Skin epidermis (tissue), 12 donors: ENCODE data around the gene KCTD5.
"Not testable (repeated sequence)": the region's sequence is repeated elsewhere in the genome, so short reads cannot be mapped to it uniquely, and the experiment has no call there.

ENCODE experiments used
- H3K27ac ChIP-seq, 21 experiments: fragments of 200-600 bp; sonication (generic) in 11 of 21; one replicate each; pipeline ENCODE4 v1.5.0; 2020; ENCODE audit warnings: mild to moderate bottlenecking in 3 of 21, inconsistent platforms in 2 of 21, moderate library complexity in 2 of 21
- H3K4me3 ChIP-seq, 7 experiments: fragments of 200-600 bp; sonication (generic) in 2 of 7; one replicate each; pipeline ENCODE4 v1.5.0; 2020; ENCODE audit warnings: inconsistent platforms in 2 of 7, mild to moderate bottlenecking in 2 of 7, moderate library complexity in 1 of 7

Gene KCTD5

GRCh38 chr16:2682209-2683021 lies at the start of gene KCTD5:
Gene KCTD5 (plus strand): TSS chr16:2682523. CDS start chr16:2682549, 26 bp downstream.
- H3K27ac ChIP-seq, result peak within 1 kb of the TSS; percentile 62 to 98 (median 90)
- peak within 1 kb of the TSS; percentile 71 to 99 (median 91) for H3K4me3 ChIP-seq

GRCh38 chr16:2639071-2639721 lies 43.1 kb upstream of the KCTD5 start:
- H3K27ac ChIP-seq, H3K4me3 ChIP-seq: not testable (repeated sequence)

- H3K4me3 ChIP-seq, H3K27ac ChIP-seq: not testable (repeated sequence)
Measured at GRCh38 chr16:2639722-2640072, 42.6 kb upstream of the KCTD5 start.

- H3K27ac ChIP-seq, H3K4me3 ChIP-seq: not testable (repeated sequence)
Measured at GRCh38 chr16:2642561-2642960, 39.8 kb upstream of the KCTD5 start.

- not testable (repeated sequence) for H3K4me3 ChIP-seq, H3K27ac ChIP-seq
Measured at GRCh38 chr16:2644754-2645453, 37.4 kb upstream of the KCTD5 start.

- not testable (repeated sequence) for H3K4me3 ChIP-seq, H3K27ac ChIP-seq
Measured at GRCh38 chr16:2651268-2651871, 31.0 kb upstream of the KCTD5 start.

- not testable (repeated sequence) for H3K27ac ChIP-seq, H3K4me3 ChIP-seq
Measured at GRCh38 chr16:2653915-2654314, 28.4 kb upstream of the KCTD5 start.

GRCh38 chr16:2654949-2655348 lies 27.4 kb upstream of the KCTD5 start:
- H3K4me3 ChIP-seq, H3K27ac ChIP-seq: not testable (repeated sequence)

GRCh38 chr16:2656985-2657384 lies 25.3 kb upstream of the KCTD5 start:
- Histone ChIP-seq H3K27ac (no peak overlapping the region), H3K4me3 (no peak overlapping the region)

GRCh38 chr16:2657803-2658202 lies 24.5 kb upstream of the KCTD5 start:
- H3K27ac ChIP-seq, H3K4me3 ChIP-seq: not testable (repeated sequence)

GRCh38 chr16:2659560-2659959 lies 22.8 kb upstream of the KCTD5 start:
- H3K4me3 ChIP-seq, H3K27ac ChIP-seq: not testable (repeated sequence)

GRCh38 chr16:2660014-2660662 lies 22.2 kb upstream of the KCTD5 start:
- not testable (repeated sequence) for H3K4me3 ChIP-seq
- peak overlapping the region in 1 of 21 experiments; percentile 39 for H3K27ac ChIP-seq

GRCh38 chr16:2660755-2661373 lies 21.5 kb upstream of the KCTD5 start:
- not testable (repeated sequence) for H3K4me3 ChIP-seq
- peak overlapping the region in 1 of 21 experiments; percentile 39 for H3K27ac ChIP-seq

- Histone ChIP-seq H3K4me3 (peak overlapping the region in 1 of 7 experiments; percentile 4), H3K27ac (peak overlapping the region in 18 of 21 experiments; percentile 23 to 76 (median 55))
Measured at GRCh38 chr16:2663553-2664546, 18.5 kb upstream of the KCTD5 start.

- Histone ChIP-seq H3K27ac (peak overlapping the region in 13 of 21 experiments; percentile 11 to 76 (median 55)), H3K4me3 (no peak overlapping the region)
Measured at GRCh38 chr16:2664574-2664982, 17.7 kb upstream of the KCTD5 start.

GRCh38 chr16:2666671-2667070 lies 15.7 kb upstream of the KCTD5 start:
- H3K4me3 ChIP-seq, H3K27ac ChIP-seq: not testable (repeated sequence)

GRCh38 chr16:2669587-2669986 lies 12.7 kb upstream of the KCTD5 start:
- H3K27ac ChIP-seq, result peak overlapping the region in 1 of 21 experiments; percentile 27
- H3K4me3 ChIP-seq, result not testable (repeated sequence)

GRCh38 chr16:2670017-2670416 lies 12.3 kb upstream of the KCTD5 start:
- H3K27ac ChIP-seq, result peak overlapping the region in 1 of 21 experiments; percentile 27
- not testable (repeated sequence) for H3K4me3 ChIP-seq
